HUDEP-2 (cell line): ENCODE results near the gene PPM1J.
"Not testable (repeated sequence)": the region's sequence is repeated elsewhere in the genome, so short reads cannot be mapped to it uniquely, and the experiment has no call there.

Experiments used
- DNase-seq, 76 experiments: peaks; one replicate each; lab custom pipeline; 2025; ENCODE audit not compliant: unreplicated experiment in 76 of 76; lab: John Stamatoyannopoulos, UW

Gene PPM1J, protein sequence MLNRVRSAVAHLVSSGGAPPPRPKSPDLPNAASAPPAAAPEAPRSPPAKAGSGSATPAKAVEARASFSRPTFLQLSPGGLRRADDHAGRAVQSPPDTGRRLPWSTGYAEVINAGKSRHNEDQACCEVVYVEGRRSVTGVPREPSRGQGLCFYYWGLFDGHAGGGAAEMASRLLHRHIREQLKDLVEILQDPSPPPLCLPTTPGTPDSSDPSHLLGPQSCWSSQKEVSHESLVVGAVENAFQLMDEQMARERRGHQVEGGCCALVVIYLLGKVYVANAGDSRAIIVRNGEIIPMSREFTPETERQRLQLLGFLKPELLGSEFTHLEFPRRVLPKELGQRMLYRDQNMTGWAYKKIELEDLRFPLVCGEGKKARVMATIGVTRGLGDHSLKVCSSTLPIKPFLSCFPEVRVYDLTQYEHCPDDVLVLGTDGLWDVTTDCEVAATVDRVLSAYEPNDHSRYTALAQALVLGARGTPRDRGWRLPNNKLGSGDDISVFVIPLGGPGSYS

DNA sequence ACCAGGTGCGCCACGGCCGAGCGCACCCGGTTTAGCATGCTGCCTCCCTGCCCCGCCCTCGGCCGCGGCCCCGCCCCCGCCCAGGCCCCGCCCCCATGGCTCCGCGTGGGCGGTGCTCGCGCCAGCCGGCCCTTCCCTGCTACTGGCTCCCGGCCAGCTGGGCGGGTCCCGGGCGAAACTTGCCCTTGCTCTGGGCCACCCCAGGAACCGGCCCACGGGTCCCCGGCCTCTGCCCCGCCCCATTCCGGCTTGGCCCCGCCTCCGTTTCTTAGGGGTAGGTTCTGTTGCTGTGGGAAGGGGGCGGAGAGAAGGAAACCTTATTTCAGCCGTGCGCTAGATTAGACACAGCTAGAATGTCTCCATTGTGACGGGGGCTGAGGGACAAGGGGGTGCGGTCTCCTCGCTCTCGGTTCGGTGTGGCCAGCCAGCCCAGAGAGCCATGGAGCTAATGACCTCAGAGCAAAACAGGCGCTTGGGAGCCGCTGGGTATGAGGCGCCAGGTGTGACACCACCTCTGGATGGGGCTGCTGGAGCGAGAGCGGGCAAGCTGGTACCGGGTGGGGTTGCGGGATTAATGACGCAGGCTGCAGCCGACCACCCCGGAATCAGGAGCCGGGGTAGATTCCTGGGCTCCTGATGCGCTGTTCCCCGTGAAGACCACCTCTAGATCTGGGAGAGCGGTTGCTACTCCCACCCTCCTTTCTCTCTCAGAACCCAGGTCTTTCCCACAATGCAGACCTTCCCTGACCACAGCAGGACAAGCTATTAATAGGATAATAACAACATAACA is at the start of gene PPM1J:
Gene PPM1J (minus strand): TSS at position 69 of the 790 bp plus-strand sequence. CDS start 31 bp downstream, at position 38.
- peak; percentile 13 to 99 (median 97) for DNase-seq

DNA sequence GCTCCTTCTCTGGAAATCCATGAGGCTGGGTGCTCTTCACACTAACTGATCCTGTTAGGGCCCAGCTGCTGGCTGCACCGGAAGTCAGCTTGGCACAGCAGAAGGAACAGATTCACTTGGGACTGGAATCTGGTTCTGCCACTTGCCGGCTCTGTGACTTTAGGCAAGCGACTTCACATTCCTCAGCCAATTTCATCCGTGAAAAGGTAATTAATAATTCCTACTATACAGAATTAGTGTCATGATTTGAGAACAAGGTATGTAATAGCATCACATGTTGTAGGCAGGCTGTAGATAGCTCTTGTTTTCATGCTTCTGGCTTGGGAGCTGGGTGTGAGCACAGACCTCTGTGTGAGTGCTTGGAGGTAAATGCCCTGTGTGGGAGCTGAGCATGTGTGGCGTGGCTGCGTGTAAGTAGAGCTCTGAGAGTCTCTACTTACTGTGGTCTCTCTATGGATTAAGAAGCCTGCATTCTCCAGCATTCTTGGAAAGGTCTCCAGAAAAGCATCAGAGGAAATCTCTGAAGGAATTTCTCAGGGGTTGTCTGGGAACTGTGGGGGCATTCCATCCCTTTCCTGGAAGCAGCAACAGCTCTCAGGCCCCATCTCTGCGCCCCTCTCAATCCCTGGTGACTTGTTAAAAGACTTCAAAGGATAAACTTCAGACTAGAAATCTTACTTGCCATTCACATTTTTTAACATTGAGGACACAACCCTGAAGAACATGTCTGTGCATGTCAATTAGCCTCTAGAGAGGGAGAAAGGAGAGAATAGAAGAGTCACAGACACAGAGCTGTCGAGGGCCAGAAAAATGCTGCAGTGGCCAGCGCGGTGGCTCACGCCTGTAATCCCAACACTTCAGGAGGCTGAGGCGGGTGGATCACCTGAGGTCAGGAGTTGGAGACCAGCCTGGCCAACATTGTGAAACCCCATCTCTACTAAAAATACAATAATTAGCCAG is 47.7 kb upstream of the PPM1J start:
- no peak for DNase-seq

DNA sequence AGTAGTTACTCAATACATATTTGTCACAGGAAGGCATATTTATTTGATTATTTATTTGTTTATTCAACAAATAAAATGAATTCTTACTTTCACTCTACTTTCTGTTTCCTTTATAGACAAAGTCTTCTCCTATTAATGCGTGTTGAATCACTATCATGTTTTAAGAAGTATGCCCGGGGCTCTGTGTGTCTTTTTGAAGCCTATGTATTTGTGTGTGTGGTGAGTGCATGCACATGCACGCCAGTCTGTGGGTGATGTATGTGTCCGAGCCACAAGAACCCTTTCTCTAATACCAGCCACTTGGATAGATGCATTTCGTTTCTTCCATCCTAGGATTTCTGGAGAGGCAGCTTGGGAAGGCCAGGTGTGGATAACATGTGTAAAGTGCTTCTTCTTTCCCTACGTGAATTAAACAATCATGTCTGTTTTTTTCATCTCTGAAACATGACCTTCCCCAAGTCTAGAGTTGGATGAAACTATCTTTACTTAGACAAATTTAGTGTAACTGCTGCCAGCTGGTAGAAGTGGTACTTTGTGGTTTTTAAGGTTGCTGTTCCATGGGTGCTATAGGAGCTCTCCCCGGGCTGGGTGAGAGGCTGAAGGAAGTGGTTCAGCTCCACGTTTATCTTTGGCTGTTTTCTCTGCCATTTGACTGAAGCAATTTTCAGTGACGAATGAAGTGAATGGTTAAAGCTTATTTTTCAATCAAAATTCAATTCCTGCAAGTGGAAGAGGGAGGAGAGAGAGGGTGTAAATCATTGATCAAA is 46.8 kb upstream of the PPM1J start:
- DNase-seq = no peak

DNA sequence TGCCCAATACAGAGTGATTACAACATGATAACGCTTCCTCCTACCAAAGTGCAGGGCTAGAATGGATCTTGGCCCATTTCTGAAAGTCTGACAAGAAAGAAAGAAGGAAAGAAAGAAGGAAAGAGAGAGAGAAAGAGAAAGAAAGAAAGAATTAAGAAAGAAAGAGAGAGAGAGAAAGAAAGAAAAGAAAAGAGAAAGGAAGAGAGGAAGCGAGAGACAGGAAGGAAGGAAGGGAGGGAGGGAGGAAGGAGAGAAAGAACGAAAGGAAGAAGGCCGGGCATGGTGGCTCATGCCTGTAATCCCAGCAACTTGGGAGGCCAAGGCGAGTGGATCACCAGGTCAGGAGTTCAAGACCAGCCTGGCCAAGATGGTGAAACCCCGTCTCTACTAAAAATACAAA is 44.1 kb upstream of the PPM1J start:
- no peak for DNase-seq

DNA sequence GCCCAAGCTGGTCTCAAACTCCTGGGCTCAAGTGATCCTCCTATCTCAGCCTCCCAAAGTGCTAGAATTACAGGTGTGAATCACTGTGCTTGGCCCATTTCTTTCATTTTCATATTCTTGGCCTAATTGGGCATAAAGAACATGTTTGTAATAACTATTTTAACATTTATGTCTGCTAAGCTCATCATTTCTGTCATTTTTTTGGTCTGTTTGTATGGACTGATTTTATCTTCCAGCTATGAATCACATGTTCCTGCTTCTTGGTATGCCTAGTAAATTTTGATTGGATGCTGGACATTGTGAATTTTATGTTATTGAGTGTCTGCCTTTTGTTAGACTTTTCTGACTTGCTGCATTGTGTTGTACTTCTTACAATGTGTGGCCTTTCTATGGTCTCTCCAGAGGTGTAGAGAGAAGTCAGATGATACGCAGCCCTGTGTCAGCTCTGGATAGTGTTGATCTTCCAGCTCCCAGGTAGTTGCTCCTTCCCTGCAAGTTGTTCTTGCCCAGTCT is 39.0 kb upstream of the PPM1J start:
- DNase-seq = no peak

DNA sequence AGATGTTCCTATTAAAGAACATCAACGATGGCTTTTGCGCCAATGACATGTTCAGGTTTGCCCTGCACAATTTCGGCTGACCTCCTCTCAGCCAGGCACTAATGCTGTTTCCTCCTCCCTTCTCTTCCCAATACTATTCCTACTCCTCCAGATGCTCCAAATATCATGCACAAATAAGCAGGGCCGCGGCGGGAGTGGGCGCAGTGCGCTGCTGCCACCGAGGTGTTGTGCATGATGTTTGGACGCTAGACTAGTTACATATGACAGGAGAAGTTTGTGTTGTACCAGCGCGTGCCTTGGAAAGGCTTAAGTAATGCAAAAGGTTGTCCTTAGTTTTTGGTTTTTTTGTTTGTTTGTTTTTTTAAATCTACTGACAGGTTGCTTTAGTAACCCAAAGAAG is 33.3 kb upstream of the PPM1J start:
- no peak for DNase-seq

DNA sequence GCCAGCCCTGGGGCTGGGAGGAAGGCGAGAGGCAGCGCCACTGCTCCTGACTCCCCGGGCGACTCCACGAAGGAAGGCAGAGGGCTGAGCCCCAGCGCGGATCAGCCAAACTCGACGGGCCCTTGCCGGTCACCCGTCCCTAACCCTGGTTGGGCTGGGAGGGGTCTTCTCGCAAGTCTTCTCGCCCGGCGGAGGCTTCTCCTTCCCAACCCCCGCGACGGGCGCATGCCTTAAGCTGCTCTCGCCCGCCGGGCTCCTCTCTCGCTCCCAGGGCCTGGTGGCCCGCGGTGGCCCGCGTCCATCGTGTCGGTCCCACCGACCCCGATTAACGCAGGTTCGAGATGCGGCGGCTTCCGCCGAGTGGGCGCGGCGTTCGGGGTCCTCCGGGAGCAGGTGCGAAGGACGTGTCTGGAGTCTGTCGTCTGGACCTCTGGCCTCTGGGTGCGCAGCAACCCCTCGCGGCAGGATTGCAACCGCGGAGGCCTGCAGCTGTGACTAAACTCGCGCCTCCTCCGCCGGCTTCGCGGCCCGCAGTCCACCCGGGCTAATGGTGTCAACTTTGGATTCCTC is 29.0 kb upstream of the PPM1J start:
- peak in 1 of 76 experiments; percentile 2 for DNase-seq

DNA sequence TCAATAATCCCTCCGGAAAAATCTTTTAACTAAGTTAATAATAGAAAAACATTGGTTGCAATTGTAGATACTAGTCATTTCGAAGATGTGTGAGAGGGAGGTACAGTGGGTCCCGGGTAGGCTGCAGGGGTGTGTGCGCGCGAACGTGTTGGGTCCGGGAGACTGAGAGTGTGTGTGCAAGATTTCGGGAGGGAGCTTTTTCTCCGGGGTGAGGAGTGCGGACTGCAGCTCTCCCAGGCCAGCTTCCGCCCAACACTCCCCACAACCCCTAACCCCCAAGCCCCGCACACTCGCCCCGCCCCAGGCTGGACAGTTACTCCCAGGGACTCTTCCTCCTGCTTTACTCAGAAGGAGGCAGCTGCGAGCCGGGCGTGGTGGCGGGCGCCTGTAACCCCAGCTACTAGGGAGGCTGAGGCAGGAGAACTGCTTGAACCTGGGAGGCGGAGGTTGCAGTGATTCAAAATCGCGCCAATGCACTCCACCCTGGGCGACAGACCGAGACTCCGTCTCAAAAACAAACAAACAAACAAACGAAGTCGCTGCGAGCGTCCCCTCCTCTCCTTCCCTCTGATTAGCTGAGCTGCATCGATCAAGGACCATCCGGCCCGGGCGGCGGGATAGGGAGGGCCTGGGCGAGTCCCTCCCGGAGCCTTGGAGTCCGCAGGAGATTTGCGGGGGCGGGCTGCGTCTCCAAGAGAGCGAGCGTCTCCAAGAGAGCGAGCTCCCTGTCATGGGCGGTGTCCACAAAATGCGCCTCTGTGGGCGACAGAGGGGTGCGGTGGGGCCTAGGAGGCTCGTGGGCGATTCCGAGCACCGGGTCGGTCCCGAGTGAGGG is 28.3 kb upstream of the PPM1J start:
- no peak for DNase-seq

DNA sequence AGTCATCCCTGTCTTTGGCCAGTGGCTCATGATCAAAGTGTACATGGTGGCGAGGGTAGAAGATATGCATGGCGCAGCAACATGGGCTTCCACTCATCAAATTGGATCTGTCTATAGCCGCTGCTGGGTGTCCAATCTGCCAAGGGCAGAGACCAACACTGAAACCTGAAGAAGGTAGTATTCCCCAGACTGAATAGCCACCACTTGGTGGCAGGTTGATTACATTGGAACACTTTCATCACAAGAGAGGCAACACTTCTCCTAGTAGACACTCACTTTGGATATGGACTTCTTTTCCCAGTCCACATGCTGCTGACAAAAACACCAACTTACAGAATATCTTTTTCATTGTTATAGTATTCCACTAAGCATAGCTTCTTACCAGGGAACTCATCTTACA is 22.4 kb upstream of the PPM1J start:
- DNase-seq = no peak

DNA sequence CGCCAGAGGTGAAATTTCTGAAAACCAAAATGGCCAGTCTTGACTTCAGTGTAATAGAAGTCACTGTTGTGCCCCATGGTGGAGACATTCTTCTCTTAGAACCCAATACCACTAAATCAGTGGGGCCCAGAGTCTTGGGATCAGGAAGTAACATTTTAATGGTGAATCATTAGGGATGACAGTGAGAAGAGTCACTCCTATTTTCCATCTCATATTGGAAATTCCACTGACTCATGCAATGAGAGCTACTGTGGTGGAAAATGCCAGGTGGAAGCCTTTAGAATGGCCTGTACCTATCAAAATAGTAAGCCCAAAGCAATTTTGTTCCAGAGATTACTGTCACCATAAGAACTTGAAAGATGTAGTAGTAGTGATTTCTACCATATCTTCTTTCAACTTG is 20.6 kb upstream of the PPM1J start:
- DNase-seq = no peak

DNA sequence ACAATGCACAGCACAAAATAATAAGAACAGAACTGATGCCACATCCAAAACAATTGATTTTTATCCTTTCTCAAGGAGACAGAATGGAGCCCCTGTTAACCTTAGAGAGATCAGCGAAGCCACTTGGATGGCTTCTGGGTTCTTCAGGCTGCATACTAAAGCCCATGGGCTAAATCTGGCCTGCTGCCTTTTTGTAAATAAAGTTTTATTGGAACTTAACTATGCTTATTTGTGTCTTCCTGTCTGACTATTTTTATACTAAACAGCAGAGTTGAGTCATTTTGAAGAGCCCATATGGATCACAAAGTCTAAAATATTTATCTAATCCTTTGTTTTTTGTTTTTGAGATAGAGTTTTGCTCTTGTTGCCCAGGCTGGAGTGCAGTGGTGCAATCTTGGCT is 16.3 kb upstream of the PPM1J start:
- DNase-seq = no peak

DNA sequence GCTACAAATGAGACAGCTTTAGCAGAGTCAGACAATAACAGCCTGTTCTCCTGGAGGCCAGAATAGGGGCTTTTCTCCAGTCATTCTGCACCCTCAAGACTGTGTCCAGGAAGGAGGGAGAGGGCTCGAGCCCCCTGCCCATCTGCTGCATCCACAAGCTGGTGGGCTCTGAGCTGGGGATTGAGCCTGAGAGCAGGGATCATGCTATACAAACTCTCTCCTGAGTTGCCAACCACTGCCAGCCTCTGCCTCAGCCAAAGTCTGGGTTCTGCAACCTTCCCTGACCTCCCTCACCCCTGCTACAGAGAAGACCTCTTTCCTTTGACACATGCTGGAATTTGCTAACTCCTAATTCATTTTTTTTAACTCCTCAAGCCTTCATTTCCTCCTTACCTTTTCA is 14.8 kb upstream of the PPM1J start:
- no peak for DNase-seq

DNA sequence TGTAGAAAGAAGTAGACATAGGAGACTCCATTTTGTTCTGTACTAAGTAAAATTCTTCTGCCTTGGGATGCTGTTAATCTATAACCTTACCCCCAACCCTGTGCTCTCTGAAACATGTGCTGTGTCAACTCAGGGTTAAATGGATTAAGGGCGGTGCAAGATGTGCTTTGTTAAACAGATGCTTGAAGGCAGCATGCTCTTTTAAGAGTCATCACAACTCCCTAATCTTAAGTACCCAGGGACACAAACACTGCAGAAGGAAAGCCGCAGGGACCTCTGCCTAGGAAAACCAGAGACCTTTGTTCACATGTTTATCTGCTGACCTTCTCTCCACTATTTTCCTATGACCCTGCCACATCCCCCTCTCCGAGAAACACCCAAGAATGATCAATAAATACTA is 13.9 kb upstream of the PPM1J start:
- DNase-seq = not testable (repeated sequence)

DNA sequence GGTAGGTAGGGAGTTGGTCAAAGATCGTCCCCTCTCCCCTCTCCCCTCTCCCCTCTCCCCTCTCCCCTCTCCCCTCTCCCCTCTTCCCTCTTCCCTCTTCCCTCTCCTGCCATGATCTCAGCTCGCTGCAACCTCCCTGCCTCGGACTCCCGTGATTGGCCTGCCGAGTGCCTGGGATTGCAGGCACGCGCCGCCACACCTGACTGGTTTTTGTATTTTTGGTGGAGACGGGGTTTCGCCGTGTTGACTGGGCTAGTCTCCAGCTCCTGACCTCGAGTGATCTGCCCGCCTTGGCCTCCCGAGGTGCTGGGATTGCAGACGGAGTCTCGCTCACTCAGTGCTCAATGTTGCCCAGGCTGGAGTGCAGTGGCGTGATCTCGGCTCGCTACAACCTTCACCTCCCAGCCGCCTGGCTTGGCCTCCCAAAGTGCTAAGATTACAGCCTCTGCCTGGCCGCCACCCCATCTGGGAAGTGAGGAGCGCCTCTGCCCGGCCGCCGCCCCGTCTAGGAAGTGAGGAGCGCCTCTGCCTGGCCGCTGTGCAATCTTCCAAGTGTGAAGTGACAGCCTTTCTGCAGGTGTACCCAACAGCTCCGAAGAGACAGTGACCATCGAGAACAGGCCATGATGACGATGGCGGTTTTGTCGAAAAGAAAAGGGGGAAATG is 13.3 kb upstream of the PPM1J start:
- DNase-seq = not testable (repeated sequence)

DNA sequence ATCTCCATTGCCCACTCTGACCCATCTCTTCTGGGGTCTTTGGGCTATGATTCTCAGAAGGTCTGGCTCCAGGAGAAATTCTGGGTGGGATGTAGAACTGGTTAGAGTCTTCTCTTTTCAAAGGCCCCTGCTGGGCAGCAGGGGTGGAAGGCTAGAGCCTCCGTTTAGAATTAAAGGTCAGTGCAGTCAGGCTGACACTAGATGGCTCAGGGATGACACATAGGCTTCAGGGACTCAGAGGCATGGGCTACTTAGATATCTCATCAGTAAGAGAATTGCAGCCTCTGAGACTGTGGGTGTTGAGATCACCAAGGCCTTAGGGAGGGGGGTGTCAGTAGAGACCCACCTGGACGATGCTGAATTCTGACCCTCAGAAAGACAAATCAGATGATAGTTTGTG is 12.6 kb upstream of the PPM1J start:
- DNase-seq = peak in 1 of 76 experiments; percentile 23

DNA sequence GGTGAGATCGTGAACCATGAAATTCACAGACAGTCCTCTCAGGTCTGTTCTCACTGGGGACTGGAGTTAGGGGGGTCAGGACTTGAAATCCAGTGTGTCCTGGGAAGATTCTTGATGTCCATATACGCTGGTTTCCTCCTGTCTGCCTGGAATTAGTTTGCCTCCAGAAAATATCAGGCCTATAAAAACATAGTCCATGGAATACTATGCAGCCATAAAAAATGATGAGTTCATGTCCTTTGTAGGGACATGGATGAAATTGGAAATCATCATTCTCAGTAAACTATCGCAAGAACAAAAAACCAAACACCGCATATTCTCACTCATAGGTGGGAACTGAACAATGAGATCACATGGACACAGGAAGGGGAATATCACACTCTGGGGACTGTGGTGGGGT is 9.1 kb upstream of the PPM1J start:
- DNase-seq = not testable (repeated sequence)

DNA sequence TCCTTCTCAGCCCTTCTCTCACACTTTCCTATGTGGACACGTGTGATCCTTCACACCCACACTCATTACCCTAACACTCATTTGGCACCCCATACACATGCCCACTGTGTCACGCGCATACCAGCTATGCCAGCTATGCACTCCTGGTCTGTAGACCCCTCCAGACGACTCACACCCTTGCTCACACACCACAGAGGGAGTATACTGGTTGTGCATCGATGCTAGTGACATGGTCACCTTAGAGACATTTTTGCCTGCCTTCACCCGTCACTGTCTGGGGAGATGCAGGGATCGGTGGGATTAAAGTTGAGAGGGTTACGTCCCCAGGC is 8.3 kb upstream of the PPM1J start:
- no peak for DNase-seq
